Astrocyte of the spinal cord (primary cell): ENCODE results near the gene HOXC5.
"Not testable (repeated sequence)": the region's sequence is repeated elsewhere in the genome, so short reads cannot be mapped to it uniquely, and the experiment has no call there.

Source experiments
- DNase-seq: peaks from one replicate; pipeline ENCODE4 v3.0.0; 2011; ENCODE audit warnings: low read depth, low spot score
- H3K4me3 ChIP-seq: 2 replicates; pipeline ENCODE4 v1.5.1; 2011; ENCODE audit warnings: low read depth, mild to moderate bottlenecking, low read length, moderate library complexity
- in situ Hi-C: cut with HindIII; loops from 2 replicates; pipeline ENCODE4 v1.10.0; 2017; ENCODE audit warnings: low sequenced_read_pairs
- TF ChIP-seq, protein P1 (sequence below): IDR thresholded peaks from 2 replicates; pipeline ENCODE4 v1.5.1; 2012; ENCODE audit warnings: low read depth, mild to moderate bottlenecking, low read length, inconsistent platforms

HOXC5 gene

DNA sequence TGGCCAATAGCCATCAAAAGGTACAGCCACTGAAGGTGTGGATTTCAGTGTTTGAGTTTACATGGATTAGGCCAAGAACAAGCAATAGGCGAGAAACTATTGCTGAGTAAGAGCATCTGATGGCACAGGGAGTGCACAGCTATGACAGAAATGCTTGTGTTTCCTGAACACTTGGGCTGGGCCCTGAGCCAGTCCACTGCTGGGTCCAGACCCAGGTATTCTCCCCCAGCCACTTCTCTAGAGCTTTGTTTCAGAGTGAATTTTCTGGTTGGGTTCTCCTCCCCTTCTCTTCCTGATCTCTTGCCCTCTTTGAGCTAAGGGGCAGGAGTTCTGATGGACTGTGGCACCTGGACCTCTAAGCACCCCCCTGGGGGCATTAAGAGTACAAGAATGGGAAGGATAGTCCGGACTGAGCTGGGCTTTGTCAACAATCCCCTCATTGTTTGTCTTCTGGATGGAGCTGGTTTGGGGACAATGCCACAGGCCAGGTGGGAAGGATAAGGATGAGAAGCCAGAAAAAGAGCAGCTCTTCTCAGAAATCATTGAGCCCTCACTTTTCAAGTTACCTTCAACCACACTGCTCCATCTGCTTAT lies 8.3 kb downstream of the HOXC5 start:
- TF ChIP-seq, protein P1, sequence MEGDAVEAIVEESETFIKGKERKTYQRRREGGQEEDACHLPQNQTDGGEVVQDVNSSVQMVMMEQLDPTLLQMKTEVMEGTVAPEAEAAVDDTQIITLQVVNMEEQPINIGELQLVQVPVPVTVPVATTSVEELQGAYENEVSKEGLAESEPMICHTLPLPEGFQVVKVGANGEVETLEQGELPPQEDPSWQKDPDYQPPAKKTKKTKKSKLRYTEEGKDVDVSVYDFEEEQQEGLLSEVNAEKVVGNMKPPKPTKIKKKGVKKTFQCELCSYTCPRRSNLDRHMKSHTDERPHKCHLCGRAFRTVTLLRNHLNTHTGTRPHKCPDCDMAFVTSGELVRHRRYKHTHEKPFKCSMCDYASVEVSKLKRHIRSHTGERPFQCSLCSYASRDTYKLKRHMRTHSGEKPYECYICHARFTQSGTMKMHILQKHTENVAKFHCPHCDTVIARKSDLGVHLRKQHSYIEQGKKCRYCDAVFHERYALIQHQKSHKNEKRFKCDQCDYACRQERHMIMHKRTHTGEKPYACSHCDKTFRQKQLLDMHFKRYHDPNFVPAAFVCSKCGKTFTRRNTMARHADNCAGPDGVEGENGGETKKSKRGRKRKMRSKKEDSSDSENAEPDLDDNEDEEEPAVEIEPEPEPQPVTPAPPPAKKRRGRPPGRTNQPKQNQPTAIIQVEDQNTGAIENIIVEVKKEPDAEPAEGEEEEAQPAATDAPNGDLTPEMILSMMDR = no peak
- H3K4me3 ChIP-seq = no peak overlapping the region
- no peak for DNase-seq
- in situ Hi-C loops = no loop called here

GRCh38 chr12:54042033-54042432 lies 9.2 kb downstream of the HOXC5 start:
- DNase-seq, in situ Hi-C loops, H3K4me3 ChIP-seq: not testable (repeated sequence)

DNA sequence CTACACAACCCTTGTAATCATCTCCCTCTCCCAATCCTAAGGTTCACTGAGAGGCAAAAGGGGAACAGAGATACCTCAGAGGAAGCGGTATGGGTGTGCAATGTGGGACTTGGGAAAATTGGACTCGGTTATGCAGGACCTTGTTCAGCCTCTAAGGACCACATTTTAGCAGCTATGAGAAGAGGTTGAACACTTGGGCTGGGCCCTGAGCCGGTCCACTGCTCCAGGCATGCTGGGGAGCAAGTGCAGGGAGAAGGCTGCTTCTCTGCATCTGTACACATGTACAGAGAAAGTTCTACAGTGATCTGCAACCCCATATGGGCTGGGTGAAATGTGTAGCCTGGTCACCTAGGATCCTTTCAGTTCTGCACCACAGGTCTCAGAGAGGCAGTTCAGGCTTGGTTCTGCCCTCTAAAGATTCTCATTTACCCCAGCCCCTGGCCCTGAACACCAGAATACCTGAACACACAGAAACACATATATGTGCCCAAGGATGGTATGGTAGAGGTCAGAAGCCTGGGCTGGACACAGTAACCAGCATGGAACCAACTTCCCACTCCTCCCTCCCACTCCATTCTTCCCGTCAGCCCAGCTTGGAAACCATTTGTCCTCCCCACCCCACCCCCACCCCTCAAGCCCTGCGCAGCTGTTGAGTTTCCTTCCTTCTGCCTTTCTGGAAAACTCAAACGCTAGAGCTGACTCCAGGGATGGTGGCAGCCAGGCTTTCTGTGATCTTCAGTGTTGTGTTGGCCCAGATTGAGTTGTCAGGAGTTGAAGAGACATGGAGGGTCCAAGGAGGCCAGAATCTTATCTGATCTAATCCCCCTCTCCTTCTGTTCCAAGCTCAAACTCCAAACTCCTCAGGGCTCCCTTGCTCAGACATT lies 10.4 kb downstream of the HOXC5 start:
- in situ Hi-C loops = no loop called here
- TF ChIP-seq, protein P1 = no peak
- H3K4me3 ChIP-seq = no peak overlapping the region
- DNase-seq = no peak

- no peak for DNase-seq
- in situ Hi-C loops = no loop called here
- TF ChIP-seq, protein P1 = no peak
- no peak overlapping the region for H3K4me3 ChIP-seq
Measured at GRCh38 chr12:54044425-54045103, 11.7 kb downstream of the HOXC5 start.

- no peak overlapping the region for H3K4me3 ChIP-seq
- in situ Hi-C loops = no loop called here
- DNase-seq = no peak
- TF ChIP-seq, protein P1 = no peak
Measured at GRCh38 chr12:54045401-54045800, 12.6 kb downstream of the HOXC5 start.

DNA sequence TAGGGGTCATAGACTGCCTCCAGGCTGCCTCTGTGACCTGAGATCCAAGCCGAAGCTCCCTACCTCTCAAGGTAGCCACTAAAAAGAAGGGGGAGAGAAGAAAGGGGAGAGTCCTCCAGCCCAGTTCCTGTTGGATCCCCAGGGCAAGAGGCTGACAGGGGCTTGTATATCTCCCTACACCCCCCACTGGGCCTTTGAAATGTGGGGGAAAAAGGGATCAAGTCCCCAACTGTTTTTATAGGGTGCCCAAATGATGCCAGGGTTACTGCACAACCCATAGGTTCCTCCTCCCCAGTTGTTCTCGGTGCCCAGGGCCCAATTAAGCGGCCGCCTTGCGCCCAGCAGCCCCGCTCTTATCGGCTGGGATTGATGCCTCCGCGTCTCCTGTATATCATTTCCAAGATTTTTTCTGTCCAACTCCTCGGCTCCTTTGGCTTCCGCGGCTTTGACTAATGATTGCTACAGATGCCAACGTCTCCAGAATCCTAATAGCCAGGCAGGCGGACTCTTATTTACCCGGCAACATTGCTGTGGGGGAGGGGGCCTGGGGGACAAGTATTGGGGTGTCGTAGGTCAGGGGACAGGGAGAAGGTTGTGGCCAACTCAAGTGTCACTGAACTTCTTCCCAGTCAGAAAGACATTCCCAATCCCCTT lies 13.1 kb downstream of the HOXC5 start:
- DNase-seq = no peak
- peak overlapping the region; percentile 30 for H3K4me3 ChIP-seq
- TF ChIP-seq, protein P1 = no peak
- in situ Hi-C loops = no loop called here
